VCaP (cell line): Measurements from ENCODE around the gene PDE12.

ENCODE experiments used
- H3K27ac ChIP-seq: fragments of 450-650 bp; 2 replicates; pipeline ENCODE4 v1.5.1; 2017
- TF ChIP-seq, protein P1 (sequence below): fragments of 450-650 bp; conservative IDR thresholded peaks from 2 replicates; pipeline ENCODE4 v1.5.1; 2017; ENCODE audit warnings: mild to moderate bottlenecking, moderate library complexity

Gene PDE12

DNA sequence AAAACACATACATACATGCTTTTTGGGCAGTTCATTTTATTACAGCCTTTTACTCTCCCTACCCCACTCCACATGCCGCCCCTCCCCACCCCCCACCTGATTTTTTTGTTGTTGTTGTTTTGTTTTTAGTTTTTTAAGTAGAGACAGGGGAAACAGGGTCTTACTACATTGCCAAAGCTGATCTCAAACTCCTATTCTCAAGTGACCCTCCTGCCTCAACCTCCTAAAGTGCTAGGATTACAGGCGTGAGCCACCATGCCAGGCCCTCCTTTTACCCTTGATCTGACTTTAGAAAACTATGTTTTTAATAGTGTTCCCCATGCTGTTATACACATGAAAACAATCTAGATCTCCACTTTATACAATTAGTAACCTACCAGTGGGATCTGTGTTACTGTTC, 14.8 kb downstream of the PDE12 start:
- TF ChIP-seq, protein P1, sequence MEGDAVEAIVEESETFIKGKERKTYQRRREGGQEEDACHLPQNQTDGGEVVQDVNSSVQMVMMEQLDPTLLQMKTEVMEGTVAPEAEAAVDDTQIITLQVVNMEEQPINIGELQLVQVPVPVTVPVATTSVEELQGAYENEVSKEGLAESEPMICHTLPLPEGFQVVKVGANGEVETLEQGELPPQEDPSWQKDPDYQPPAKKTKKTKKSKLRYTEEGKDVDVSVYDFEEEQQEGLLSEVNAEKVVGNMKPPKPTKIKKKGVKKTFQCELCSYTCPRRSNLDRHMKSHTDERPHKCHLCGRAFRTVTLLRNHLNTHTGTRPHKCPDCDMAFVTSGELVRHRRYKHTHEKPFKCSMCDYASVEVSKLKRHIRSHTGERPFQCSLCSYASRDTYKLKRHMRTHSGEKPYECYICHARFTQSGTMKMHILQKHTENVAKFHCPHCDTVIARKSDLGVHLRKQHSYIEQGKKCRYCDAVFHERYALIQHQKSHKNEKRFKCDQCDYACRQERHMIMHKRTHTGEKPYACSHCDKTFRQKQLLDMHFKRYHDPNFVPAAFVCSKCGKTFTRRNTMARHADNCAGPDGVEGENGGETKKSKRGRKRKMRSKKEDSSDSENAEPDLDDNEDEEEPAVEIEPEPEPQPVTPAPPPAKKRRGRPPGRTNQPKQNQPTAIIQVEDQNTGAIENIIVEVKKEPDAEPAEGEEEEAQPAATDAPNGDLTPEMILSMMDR = no peak
- no peak overlapping the region for H3K27ac ChIP-seq

DNA sequence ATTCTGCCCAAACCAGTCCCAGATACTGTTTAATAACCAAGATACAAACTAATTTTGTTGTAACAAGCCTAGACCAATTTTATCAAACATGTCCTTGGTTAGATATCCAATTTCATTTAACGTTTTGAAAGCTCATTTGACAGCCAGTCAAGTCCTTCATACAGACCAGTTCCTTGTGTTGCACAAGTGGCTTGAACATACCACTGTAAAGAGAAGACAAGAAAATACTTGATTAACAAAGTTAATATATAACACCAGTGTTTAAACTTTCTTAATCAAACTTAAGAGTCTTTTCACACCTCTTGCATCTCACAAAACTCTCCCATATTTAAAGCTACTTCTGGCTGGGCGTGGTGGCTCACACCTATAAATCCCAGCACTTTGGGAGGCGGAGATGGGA, 16.0 kb downstream of the PDE12 start:
- TF ChIP-seq, protein P1 = no peak
- peak overlapping the region; percentile 1; the same call in 1 of the 2 replicates for H3K27ac ChIP-seq

DNA sequence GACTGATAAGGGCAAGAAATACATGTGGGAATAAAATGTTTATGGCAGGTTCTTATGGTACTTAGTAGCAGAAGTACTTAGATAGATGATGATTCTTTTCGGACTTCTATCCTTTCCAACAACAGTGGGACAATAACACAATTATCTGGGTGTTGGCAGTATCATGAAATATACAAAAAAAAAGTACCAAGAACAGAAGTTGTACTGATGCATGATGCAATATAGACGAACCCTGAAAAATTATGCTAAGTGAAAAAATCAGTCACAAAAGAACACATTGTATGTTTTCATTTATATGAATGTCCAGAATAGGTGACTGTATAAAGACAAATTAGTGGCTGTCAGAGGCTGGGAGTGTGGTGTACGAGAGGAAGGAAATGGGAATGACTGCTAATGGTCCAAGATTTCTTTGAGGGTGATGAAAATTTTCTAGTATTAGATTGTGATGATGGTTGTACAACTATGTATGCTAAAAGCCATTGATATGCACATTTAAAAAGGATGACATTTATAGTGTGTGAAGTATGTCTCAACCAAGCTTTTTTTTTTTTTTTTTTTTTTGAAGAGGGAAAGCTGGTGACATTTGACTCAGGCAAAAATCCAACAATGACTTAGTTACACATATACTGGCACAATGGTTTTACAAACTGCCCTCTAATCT, 20.0 kb downstream of the PDE12 start:
- TF ChIP-seq, protein P1 = no peak

DNA sequence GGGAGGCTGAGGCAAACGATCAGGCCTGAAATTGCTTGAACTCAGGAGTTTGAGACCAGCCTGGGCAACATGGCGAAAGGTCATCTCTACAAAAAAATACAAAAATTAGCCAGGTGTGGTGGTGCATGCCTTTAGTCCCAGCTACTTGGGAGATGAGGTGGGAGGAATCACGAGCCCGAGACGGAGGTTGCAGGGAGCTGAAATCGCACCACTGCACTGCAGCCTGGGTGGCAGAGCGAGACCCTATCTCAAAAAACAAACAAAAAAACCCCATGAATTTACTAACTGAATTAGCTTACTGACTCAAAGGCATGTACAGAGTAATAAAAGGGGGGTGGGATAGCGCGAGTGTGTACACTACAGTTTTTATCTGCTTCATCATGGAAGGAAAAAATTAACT, 21.7 kb downstream of the PDE12 start:
- peak overlapping the region; percentile 11 for H3K27ac ChIP-seq
- TF ChIP-seq, protein P1 = no peak

More for the DNA sequence above, 20.0 kb downstream of the PDE12 start:
- no peak overlapping the region for H3K27ac ChIP-seq

DNA sequence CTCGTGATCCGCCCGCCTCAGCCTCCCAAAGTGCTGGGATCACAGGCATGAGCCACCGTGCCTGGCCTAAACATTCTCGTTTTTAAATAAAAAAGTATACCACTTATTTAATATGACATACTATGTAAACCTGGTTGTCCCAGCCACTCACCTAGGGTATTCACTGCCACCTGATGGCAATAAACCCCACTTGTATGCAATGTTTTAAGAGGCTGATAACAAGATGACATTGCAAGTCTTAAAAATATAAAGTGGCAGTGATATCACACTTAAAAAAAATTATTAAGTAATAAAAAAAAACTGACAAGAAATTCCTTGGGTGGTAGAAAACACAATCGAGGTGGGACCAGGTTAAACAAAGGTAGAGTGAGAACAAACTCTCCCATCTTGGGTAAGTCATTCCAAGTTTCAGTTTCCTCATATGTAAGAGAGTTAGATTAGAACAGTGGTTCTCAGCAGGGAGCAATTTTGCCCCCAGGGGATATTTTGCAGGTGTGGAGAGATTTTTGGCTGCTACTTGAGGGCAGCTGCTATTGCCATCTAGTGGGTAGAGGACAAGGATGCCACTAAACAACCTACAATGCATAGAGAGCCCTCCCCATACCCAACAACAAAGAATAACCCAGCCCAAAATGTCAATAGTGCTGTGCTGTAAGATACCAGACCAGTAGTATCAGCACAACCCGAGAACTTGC, 26.5 kb downstream of the PDE12 start:
- peak overlapping the region; percentile 80 for H3K27ac ChIP-seq
- TF ChIP-seq, protein P1 = peak; percentile 76

DNA sequence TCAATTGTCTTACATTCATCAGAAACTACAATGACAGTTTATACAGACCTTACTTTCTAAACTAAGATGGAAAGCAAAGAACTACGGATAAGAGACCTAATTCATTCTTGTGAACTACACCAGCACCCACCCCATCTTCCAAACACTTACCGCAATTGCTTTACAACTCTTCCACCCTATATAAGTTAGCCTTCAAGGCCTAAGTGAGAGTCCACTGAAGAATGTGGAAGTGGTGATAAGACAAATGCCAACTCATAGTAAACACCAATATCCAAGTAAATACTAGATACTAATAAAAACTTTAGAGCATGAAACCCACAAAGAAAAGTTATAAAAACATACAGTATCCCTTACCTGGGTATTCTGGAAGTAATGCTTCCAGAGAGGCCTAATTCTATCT, 27.5 kb downstream of the PDE12 start:
- peak overlapping the region; percentile 80 for H3K27ac ChIP-seq
- TF ChIP-seq, protein P1 = no peak

DNA sequence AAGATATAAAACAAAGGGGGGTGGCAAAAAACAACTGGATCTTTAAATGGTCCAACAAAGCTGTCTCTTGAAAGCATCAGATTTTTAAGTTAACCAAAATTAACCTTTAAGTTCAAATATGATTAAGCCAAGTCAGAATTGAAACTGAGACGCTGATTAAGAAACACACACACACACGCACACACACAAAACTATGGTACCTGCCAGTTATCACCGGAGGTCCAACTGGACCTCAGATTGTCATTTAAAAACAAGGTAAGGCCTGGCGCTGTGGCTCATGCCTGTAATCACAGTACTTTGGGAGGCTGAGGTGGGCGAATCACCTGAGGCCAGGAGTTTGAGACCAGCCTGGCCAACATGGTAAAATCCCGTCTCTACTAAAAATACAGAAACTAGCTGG, 30.7 kb downstream of the PDE12 start:
- TF ChIP-seq, protein P1 = no peak
- H3K27ac ChIP-seq = peak overlapping the region; percentile 80
